IPS-NIHi11 (cell line): ENCODE results near the gene PDE8A.
"Not testable (repeated sequence)": the region's sequence is repeated elsewhere in the genome, so short reads cannot be mapped to it uniquely, and the experiment has no call there.

Source experiments
- DNase-seq: peaks from one replicate; pipeline ENCODE4 v3.0.0; 2012; ENCODE audit warnings: mixed read lengths, low spot score

PDE8A gene

DNA sequence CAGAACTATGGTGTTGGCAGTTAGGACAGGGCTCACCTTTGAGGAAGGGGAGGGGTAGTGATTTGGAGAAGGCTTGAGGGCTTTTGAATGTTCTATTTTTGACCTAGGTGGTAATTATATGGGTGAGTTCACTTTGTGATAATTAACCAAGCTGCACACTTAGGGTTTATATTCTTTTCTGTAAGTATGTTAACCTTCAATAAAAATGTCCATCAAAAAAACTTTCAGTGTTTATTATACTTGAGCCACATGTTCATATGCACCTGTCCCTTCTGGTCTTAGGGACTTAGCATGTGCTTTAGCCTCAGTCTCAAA lies 28.4 kb downstream of the PDE8A start:
- no peak for DNase-seq

DNA sequence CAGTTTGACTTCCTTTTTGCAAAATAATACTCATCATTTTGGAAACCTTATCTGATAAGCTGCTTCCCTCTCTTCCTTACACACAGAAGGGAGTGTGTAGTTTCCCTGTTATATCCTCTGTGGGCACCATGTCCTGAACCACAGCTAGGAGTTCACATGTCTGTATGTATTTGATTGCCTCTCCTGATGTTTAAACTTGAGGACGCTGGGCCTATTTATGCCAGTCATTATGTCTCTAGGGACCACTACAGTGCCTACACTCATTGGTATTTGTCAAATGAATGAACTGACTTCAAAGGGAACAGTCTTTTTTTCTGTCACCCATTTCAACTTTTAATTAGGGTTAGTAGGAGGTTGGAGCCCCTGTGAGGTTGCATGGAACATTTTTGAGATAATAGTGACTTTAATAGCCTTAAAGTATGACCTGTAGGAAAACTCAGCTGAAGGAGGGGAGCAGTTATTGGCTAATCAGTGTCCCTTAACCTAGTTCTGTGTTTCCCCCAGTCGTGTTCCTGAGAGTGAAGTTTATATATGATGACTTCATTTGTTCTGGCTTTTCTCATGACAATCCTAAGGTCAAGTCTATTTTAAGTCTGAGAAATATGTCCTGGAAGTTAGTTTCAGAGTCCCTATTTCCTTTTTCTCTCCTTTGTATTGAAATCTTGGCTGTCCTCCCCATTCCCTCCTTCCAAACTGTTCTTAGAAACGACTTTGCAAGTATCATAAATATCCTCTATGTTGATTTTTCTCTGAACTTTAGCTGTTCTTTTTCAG lies 28.9 kb downstream of the PDE8A start:
- no peak for DNase-seq

GRCh38 chr15:85011160-85011571 lies 29.5 kb downstream of the PDE8A start:
- no peak for DNase-seq

DNA sequence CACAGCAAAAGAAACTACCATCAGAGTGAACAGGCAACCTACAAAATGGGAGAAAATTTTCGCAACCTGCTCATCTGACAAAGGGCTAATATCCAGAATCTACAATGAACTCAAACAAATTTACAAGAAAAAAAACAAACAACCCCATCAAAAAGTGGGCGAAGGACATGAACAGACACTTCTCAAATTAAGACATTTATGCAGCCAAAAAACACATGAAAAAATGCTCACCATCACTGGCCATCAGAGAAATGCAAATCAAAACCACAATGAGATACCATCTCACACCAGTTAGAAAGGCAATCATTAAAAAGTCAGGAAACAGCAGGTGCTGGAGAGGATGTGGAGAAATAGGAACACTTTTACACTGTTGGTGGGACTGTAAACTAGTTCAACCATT lies 30.1 kb downstream of the PDE8A start:
- not testable (repeated sequence) for DNase-seq

GRCh38 chr15:85013785-85014184 lies 32.1 kb downstream of the PDE8A start:
- no peak for DNase-seq

- DNase-seq: no peak
Measured at GRCh38 chr15:85014932-85015331, 33.3 kb downstream of the PDE8A start.

GRCh38 chr15:85016275-85016674 lies 34.6 kb downstream of the PDE8A start:
- no peak for DNase-seq

DNA sequence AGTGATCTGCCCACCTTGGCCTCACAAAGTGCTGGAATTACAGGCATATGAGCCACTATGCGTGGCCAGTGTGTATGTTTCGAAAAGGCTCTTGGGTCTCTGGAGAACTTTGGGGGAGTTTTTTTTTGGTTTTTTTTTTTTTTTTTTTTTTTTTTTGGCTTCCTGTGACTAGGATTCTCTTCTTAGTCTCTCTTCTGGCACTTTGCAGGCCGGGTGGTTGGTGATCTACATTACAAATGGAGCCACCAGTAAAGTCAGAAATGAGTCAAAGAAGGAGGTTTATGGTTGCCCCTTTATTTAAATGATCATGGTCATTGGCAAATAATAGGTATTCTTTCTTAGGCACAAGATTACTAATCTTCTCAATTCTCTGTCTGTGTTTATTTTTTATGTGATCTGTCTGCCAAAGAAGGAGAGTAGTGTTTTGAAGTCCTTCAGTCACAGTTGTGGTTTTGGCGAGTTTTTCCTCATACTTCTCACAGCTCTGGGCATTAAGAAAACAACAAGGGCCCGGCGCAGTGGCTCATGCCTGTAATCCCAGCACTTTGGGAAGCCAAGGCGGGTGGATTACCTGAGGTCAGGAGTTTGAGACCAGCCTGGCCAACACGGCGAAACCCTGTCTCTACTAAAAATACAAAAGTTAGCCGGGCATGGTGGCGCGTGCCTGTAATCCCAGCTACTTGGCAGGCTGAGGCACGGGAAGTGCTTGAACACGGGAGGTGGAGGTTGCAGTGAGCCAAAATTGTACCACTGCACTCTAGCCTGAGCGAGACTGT lies 38.3 kb downstream of the PDE8A start:
- no peak for DNase-seq

GRCh38 chr15:85021409-85021808 lies 39.8 kb downstream of the PDE8A start:
- no peak for DNase-seq

DNA sequence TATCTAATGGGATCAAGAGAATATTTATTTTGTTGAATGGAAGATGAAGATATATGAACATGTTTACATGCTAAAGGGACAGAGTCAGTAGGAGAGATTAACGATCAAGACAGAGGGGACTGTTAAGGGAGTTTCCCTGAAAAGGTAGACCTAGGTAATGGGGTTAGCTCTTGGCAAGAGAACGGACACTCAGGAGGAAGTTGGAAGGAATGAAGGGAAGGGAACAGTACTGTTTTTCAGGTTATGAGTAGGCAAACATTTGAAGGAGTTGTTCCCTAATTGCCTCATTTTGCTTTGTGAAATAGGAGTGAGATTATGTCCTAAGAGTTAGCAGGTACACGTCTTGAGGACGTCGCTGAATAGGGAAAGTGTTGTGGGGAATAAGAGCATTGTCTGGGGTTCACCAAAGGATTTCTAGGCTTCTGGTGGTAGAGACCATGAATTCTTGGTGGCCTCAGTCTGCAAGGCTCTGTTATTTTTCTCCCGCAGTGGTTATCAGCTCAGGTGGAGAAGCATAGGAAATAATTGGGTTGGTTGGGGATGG lies 41.3 kb downstream of the PDE8A start:
- no peak for DNase-seq

GRCh38 chr15:85024003-85024402 lies 42.3 kb downstream of the PDE8A start:
- no peak for DNase-seq

GRCh38 chr15:85024509-85025336 lies 43.1 kb downstream of the PDE8A start:
- DNase-seq: no peak

DNA sequence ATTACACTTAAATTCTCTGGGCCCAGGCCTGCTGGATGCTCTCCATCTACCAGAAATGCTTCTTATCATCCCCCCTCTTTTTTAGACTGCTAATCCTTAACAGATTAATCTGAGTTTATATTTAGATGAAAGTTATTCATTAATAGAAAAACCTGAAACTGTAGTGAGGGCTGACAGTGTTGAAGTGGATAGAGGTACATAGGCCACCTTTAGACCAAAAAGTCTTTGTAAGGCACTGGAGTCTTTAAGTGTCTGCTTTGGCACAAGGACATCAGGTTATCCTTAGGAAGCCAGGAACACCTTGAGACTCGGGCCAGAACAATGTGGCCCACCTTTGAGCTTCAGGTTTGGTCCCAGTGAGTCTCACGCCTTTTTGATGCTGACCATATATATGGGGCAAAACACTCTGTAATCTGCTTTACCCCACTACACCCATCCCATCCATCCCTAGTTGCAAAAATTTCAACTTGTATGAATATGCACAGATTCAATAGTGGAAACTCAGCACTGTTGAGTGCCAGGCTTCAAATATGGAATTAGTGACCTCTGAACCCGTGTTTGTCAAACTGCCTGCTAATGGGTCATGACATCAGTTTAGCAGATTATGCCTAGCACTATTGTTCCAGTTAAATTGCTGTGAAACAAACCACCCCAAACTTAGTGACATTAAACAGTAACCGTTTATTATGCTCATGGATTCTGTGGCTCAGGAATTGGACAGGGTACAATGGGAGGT lies 44.0 kb downstream of the PDE8A start:
- no peak for DNase-seq

DNA sequence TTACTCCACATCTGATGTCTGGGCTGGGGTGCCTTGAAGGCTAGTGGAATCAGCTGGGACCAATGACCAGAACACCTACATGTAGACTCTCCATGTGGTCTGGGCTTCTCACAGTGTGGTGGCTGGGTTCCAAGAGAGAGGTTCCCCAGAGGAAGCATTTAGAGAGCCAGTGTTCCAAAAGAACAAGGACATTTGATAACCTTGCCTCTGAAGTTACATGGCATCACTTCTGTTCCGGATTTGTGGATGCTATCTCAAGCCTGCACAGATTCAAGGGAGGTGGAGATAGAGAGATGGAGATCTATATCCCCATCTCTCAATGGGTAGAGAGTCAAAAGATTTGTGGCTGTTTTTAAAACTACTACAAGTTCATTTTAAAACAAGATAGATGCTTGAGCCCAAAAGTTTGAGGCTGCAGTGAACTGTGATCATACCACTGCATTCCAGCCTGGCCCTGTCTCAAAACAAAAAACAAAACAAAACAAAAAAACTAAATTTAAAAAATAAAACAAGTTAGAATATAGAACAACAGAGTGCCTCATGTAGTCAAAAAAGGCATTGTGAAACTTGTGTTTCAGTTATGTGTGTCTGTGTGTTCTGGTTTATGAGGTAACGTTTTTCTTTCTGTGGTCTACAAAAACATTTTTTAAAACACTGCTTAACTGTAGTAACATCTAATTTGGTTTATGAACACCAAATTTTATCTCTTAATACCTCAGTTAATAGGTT lies 44.8 kb downstream of the PDE8A start:
- DNase-seq: no peak

- no peak for DNase-seq
Measured at GRCh38 chr15:85027033-85027380, 45.4 kb downstream of the PDE8A start.

GRCh38 chr15:85027421-85027820 lies 45.8 kb downstream of the PDE8A start:
- DNase-seq: no peak

GRCh38 chr15:85028416-85028815 lies 46.8 kb downstream of the PDE8A start:
- DNase-seq: no peak

DNA sequence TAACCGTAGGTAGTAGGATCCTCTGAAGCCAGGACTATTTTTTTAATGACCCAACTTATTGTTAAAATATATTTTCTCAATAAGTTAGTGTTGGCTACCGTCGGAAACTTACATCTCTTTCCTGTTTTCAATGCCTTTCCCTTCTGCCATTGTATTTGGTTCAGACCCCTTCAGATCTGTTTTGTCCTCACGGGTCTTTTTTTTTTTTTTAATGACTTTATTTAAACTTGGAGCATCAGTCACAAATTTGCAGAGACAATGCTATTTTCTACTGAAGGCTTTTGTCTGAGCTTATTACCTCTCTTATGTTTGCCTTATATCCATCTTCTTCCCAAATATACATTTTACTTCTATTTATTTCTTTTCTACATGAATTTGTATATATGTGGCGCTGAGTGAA lies 47.6 kb downstream of the PDE8A start:
- DNase-seq: no peak

DNA sequence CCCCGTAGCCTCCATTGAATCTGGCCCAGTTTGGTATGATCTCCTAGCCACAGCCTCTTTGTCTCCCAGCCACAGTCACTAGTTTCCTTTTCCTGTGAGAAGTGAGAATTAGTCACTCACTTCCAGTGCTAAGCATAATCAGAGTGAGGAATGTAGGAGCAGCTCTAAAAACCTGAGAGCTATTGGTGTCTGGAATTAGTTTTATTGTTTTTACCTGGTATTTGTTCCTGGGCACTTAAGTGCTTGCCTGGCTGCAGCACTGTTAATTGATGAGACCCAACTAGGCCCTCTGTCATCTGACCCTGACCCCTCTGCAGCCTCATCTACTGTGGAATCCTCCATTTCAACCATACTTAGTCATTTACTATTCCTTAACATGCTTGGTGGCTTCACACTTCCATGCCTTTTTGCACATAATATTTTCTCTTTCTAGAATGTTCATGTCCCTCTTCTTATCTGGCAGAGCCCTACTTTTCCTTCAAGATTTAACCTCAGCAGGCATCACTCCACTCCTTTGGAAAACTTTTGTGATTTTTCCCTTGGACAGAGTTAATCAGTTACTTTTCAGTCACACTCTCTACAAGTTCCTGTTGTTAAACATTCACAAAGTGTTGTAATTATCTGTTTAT lies 48.8 kb downstream of the PDE8A start:
- DNase-seq: no peak

- DNase-seq: no peak
Measured at GRCh38 chr15:85031086-85031943, 49.7 kb downstream of the PDE8A start.
